ENCODE results near the gene SHQ1.

- TF ChIP-seq POLR2AphosphoS5 (IDR thresholded peaks at IDR 0.05; ENCODE audit: low read depth) (no peak), CTCF (conservative IDR thresholded peaks at IDR 0.05; ENCODE audit: low read depth in 2 of 2) (no peak), EZH2 (IDR thresholded peaks at IDR 0.05; ENCODE audit: low read depth, unreplicated experiment) (no peak), JUNB (IDR thresholded peaks at IDR 0.05; ENCODE audit: unreplicated experiment) (no peak)
Observed at GRCh38 chr3:72836923-72837322, 11.3 kb downstream of the SHQ1 start.
